ENCODE data around the gene MKX.
"Not testable (repeated sequence)": the region's sequence is repeated elsewhere in the genome, so short reads cannot be mapped to it uniquely, and the experiment has no call there.

MKX gene

GRCh38 chr10:27695706-27696105 lies 49.9 kb downstream of the MKX start:
- no peak overlapping the region for H3K4me3 ChIP-seq (ENCODE audit: extremely low read depth, insufficient read depth, low read length, poor library complexity, severe bottlenecking)
- no peaks in the 10 kb centered on the region for H3K9me3 ChIP-seq (ENCODE audit: control insufficient read depth, low read length)
- H3K36me3 ChIP-seq (ENCODE audit: control insufficient read depth, insufficient read depth, low read length), result no peaks in the 10 kb centered on the region
- no peak overlapping the region for H3K27ac ChIP-seq (ENCODE audit: low read depth, low read length, severe bottlenecking)
- no CpG with 5 or more reads among the region's 2 CpGs for WGBS, 2 experiments (ENCODE audit: insufficient coverage in 2 of 2)
- H3K4me1 ChIP-seq (ENCODE audit: control insufficient read depth, insufficient read depth, low read length, poor library complexity, severe bottlenecking), result no peaks in the 10 kb centered on the region

- no peaks in the 10 kb centered on the region for H3K9me3 ChIP-seq (ENCODE audit: control insufficient read depth, low read length)
- H3K4me1 ChIP-seq (ENCODE audit: control insufficient read depth, insufficient read depth, low read length, poor library complexity, severe bottlenecking), result no peaks in the 10 kb centered on the region
- H3K4me3 ChIP-seq (ENCODE audit: extremely low read depth, insufficient read depth, low read length, poor library complexity, severe bottlenecking), result no peak overlapping the region
- 86% methylated on average over 4 of the region's 6 CpGs; no CpG with 5 or more reads in 1 of the 2 experiments for WGBS, 2 experiments (ENCODE audit: insufficient coverage in 2 of 2)
- H3K27ac ChIP-seq (ENCODE audit: low read depth, low read length, severe bottlenecking), result no peak overlapping the region
- no peaks in the 10 kb centered on the region for H3K36me3 ChIP-seq (ENCODE audit: control insufficient read depth, insufficient read depth, low read length)
Measured at GRCh38 chr10:27695088-27695487, 50.5 kb downstream of the MKX start.

- no peak overlapping the region for H3K27ac ChIP-seq (ENCODE audit: low read depth, low read length, severe bottlenecking)
- 93 to 100% methylated on average over 3 of the region's 3 CpGs for WGBS, 2 experiments (ENCODE audit: insufficient coverage in 2 of 2)
- no peak overlapping the region for H3K4me3 ChIP-seq (ENCODE audit: extremely low read depth, insufficient read depth, low read length, poor library complexity, severe bottlenecking)
- no peaks in the 10 kb centered on the region for H3K36me3 ChIP-seq (ENCODE audit: control insufficient read depth, insufficient read depth, low read length)
- H3K9me3 ChIP-seq (ENCODE audit: control insufficient read depth, low read length), result no peaks in the 10 kb centered on the region
- H3K4me1 ChIP-seq (ENCODE audit: control insufficient read depth, insufficient read depth, low read length, poor library complexity, severe bottlenecking), result peaks cover 9% of the 10 kb centered on the region
Measured at GRCh38 chr10:27692663-27693062, 53.0 kb downstream of the MKX start.

GRCh38 chr10:27688991-27689390 lies 56.6 kb downstream of the MKX start:
- peaks cover 15% of the 10 kb centered on the region for H3K4me1 ChIP-seq (ENCODE audit: control insufficient read depth, insufficient read depth, low read length, poor library complexity, severe bottlenecking)
- H3K36me3 ChIP-seq (ENCODE audit: control insufficient read depth, insufficient read depth, low read length), result no peaks in the 10 kb centered on the region
- 96 to 100% methylated on average over 1 to 4 of the region's 4 CpGs for WGBS, 2 experiments (ENCODE audit: insufficient coverage in 2 of 2)
- no peak overlapping the region for H3K27ac ChIP-seq (ENCODE audit: low read depth, low read length, severe bottlenecking)
- no peak overlapping the region for H3K4me3 ChIP-seq (ENCODE audit: extremely low read depth, insufficient read depth, low read length, poor library complexity, severe bottlenecking)
- H3K9me3 ChIP-seq (ENCODE audit: control insufficient read depth, low read length), result no peaks in the 10 kb centered on the region

GRCh38 chr10:27688276-27688675 lies 57.3 kb downstream of the MKX start:
- no peak overlapping the region for H3K27ac ChIP-seq (ENCODE audit: low read depth, low read length, severe bottlenecking)
- H3K9me3 ChIP-seq (ENCODE audit: control insufficient read depth, low read length), result no peaks in the 10 kb centered on the region
- no peaks in the 10 kb centered on the region for H3K36me3 ChIP-seq (ENCODE audit: control insufficient read depth, insufficient read depth, low read length)
- no peak overlapping the region for H3K4me3 ChIP-seq (ENCODE audit: extremely low read depth, insufficient read depth, low read length, poor library complexity, severe bottlenecking)
- peaks cover 15% of the 10 kb centered on the region for H3K4me1 ChIP-seq (ENCODE audit: control insufficient read depth, insufficient read depth, low read length, poor library complexity, severe bottlenecking)
- WGBS, 2 experiments (ENCODE audit: insufficient coverage in 2 of 2), result no CpG with 5 or more reads among the region's 1 CpG

GRCh38 chr10:27687743-27688142 lies 57.9 kb downstream of the MKX start:
- Histone ChIP-seq H3K27ac (ENCODE audit: low read depth, low read length, severe bottlenecking) (peak overlapping the region; percentile 50), H3K9me3 (ENCODE audit: control insufficient read depth, low read length) (no peaks in the 10 kb centered on the region), H3K4me3 (ENCODE audit: extremely low read depth, insufficient read depth, low read length, poor library complexity, severe bottlenecking) (no peak overlapping the region), H3K36me3 (ENCODE audit: control insufficient read depth, insufficient read depth, low read length) (no peaks in the 10 kb centered on the region), H3K4me1 (ENCODE audit: control insufficient read depth, insufficient read depth, low read length, poor library complexity, severe bottlenecking) (peaks cover 15% of the 10 kb centered on the region)
- WGBS, 2 experiments (ENCODE audit: insufficient coverage in 2 of 2), result 83% methylated on average over 3 of the region's 6 CpGs; no CpG with 5 or more reads in 1 of the 2 experiments

- Histone ChIP-seq H3K27ac (ENCODE audit: low read depth, low read length, severe bottlenecking) (peak overlapping the region; percentile 50), H3K4me3 (ENCODE audit: extremely low read depth, insufficient read depth, low read length, poor library complexity, severe bottlenecking) (no peak overlapping the region), H3K9me3 (ENCODE audit: control insufficient read depth, low read length) (no peaks in the 10 kb centered on the region), H3K4me1 (ENCODE audit: control insufficient read depth, insufficient read depth, low read length, poor library complexity, severe bottlenecking) (peaks cover 15% of the 10 kb centered on the region), H3K36me3 (ENCODE audit: control insufficient read depth, insufficient read depth, low read length) (no peaks in the 10 kb centered on the region)
- 63 to 86% methylated on average over 2 to 5 of the region's 6 CpGs for WGBS, 2 experiments (ENCODE audit: insufficient coverage in 2 of 2)
Measured at GRCh38 chr10:27687326-27687725, 58.3 kb downstream of the MKX start.

GRCh38 chr10:27685681-27686080 lies 59.9 kb downstream of the MKX start:
- Histone ChIP-seq H3K36me3 (ENCODE audit: control insufficient read depth, insufficient read depth, low read length) (no peaks in the 10 kb centered on the region), H3K4me3 (ENCODE audit: extremely low read depth, insufficient read depth, low read length, poor library complexity, severe bottlenecking) (no peak overlapping the region), H3K27ac (ENCODE audit: low read depth, low read length, severe bottlenecking) (no peak overlapping the region), H3K9me3 (ENCODE audit: control insufficient read depth, low read length) (no peaks in the 10 kb centered on the region), H3K4me1 (ENCODE audit: control insufficient read depth, insufficient read depth, low read length, poor library complexity, severe bottlenecking) (peaks cover 15% of the 10 kb centered on the region)
- WGBS, 2 experiments (ENCODE audit: insufficient coverage in 2 of 2), result 87 to 97% methylated on average over 7 of the region's 8 CpGs

GRCh38 chr10:27683226-27683625 lies 62.4 kb downstream of the MKX start:
- WGBS, 2 experiments (ENCODE audit: insufficient coverage in 2 of 2), result 87 to 99% methylated on average over 6 of the region's 6 CpGs
- no peaks in the 10 kb centered on the region for H3K36me3 ChIP-seq (ENCODE audit: control insufficient read depth, insufficient read depth, low read length)
- H3K27ac ChIP-seq (ENCODE audit: low read depth, low read length, severe bottlenecking), result no peak overlapping the region
- H3K4me3 ChIP-seq (ENCODE audit: extremely low read depth, insufficient read depth, low read length, poor library complexity, severe bottlenecking), result no peak overlapping the region
- peaks cover 10% of the 10 kb centered on the region for H3K4me1 ChIP-seq (ENCODE audit: control insufficient read depth, insufficient read depth, low read length, poor library complexity, severe bottlenecking)
- H3K9me3 ChIP-seq (ENCODE audit: control insufficient read depth, low read length), result no peaks in the 10 kb centered on the region

GRCh38 chr10:27681795-27682194 lies 63.8 kb downstream of the MKX start:
- H3K9me3 ChIP-seq (ENCODE audit: control insufficient read depth, low read length); H3K4me1 ChIP-seq (ENCODE audit: control insufficient read depth, insufficient read depth, low read length, poor library complexity, severe bottlenecking); H3K36me3 ChIP-seq (ENCODE audit: control insufficient read depth, insufficient read depth, low read length); H3K4me3 ChIP-seq (ENCODE audit: extremely low read depth, insufficient read depth, low read length, poor library complexity, severe bottlenecking); H3K27ac ChIP-seq (ENCODE audit: low read depth, low read length, severe bottlenecking): not testable (repeated sequence)
- 80 to 84% methylated on average over 2 to 3 of the region's 3 CpGs for WGBS, 2 experiments (ENCODE audit: insufficient coverage in 2 of 2)

GRCh38 chr10:27680691-27681605 lies 64.7 kb downstream of the MKX start:
- Histone ChIP-seq H3K4me1 (ENCODE audit: control insufficient read depth, insufficient read depth, low read length, poor library complexity, severe bottlenecking) (no peaks in the 10 kb centered on the region), H3K27ac (ENCODE audit: low read depth, low read length, severe bottlenecking) (no peak overlapping the region), H3K4me3 (ENCODE audit: extremely low read depth, insufficient read depth, low read length, poor library complexity, severe bottlenecking) (no peak overlapping the region), H3K9me3 (ENCODE audit: control insufficient read depth, low read length) (no peaks in the 10 kb centered on the region), H3K36me3 (ENCODE audit: control insufficient read depth, insufficient read depth, low read length) (no peaks in the 10 kb centered on the region)
- 97 to 100% methylated on average over 7 to 8 of the region's 14 CpGs for WGBS, 2 experiments (ENCODE audit: insufficient coverage in 2 of 2)
